Activated T-cell treated with anti-CD3 and anti-CD28 coated beads, Interleukin-2, amount 50 U/mL, for 24 hours (primary cell): ENCODE measurements around the gene FKBP9.
A peak's percentile ranks its signal among the peaks of the same experiment; 100 is the strongest.

Experiments
- DNase-seq: peaks from one replicate; pipeline ENCODE4 v3.0.0-alpha.2; 2020
- H3K27ac Mint-ChIP-seq: 2 replicates; pipeline ENCODE4 v1.8.0; 2020; ENCODE audit warnings: mild to moderate bottlenecking, mixed read lengths
- H3K27me3 Mint-ChIP-seq: 2 replicates; pipeline ENCODE4 v1.8.0; 2020; ENCODE audit warnings: mixed read lengths
- H3K36me3 Mint-ChIP-seq: 2 replicates; pipeline ENCODE4 v1.8.0; 2020; ENCODE audit warnings: low read depth, mixed read lengths
- H3K4me1 Mint-ChIP-seq: 2 replicates; pipeline ENCODE4 v1.8.0; 2020; ENCODE audit warnings: low read depth, mixed read lengths
- H3K4me3 Mint-ChIP-seq: 2 replicates; pipeline ENCODE4 v1.8.0; 2020; ENCODE audit warnings: mild to moderate bottlenecking, moderate library complexity, mixed read lengths
- H3K9me3 Mint-ChIP-seq: 2 replicates; pipeline ENCODE4 v1.8.0; 2020; ENCODE audit warnings: mixed read lengths

FKBP9 gene

DNA sequence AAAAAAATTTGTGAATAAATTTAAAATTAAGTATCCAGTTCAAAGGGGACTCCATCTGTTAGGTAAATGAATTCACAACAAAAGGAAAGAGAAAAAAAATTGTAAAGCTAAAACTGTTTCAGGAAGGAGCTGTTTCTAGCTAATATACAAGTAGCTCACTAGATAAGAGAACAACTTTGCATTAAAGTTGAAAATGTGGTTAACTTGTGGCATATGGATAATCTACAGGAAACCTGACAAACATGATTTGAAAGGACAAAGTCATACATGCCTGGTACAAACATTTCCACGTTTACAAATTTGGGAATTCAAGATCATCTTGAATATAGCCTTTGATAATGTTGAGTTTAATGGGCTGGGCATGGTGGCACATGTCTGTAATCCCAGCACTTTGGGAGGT, 96.5 kb downstream of the FKBP9 start:
- H3K4me1 Mint-ChIP-seq: peaks cover 64% of the 10 kb centered on the region
- no peaks in the 10 kb centered on the region for H3K27me3 Mint-ChIP-seq
- H3K9me3 Mint-ChIP-seq: no peaks in the 10 kb centered on the region
- no peak overlapping the region for H3K4me3 Mint-ChIP-seq
- H3K36me3 Mint-ChIP-seq: peaks cover 46% of the 10 kb centered on the region
- no peak for DNase-seq
- H3K27ac Mint-ChIP-seq: peak overlapping the region; percentile 83

DNA sequence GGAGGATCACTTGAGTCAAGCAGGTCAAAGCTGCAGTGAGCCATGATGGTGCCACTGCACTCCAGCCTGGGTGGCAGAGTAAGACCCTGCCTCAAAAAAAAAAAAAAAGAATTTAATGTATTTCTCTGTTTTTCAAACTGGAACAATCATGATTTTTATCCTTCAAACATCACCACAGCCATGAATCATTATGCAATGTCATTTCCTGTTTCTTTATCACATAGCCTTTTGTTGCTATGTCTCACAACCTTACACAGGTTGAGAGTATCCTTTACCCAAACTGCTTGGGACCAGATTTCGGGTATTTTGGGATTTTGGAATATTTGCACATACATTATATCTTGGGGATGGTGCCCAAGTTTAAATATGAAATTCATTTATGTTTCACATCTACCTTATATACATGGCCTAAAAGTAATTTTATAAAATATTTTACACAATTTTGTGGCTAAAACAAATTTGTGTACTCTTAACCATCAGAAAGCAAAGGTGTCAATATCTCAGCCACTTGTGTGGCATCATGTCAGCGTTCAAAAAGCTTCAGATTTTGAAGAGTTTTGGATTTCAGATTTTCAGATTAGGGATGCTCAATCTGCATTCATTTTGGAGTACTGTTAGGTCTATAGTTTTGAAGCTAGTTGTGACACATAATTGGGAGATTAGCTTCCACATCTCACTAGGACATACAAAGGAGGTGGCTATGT, 97.2 kb downstream of the FKBP9 start:
- no peak overlapping the region for H3K4me3 Mint-ChIP-seq
- H3K9me3 Mint-ChIP-seq: no peaks in the 10 kb centered on the region
- no peak for DNase-seq
- H3K36me3 Mint-ChIP-seq: peaks cover 52% of the 10 kb centered on the region
- peak overlapping the region; percentile 83 for H3K27ac Mint-ChIP-seq
- no peaks in the 10 kb centered on the region for H3K27me3 Mint-ChIP-seq
- H3K4me1 Mint-ChIP-seq: peaks cover 67% of the 10 kb centered on the region

GRCh38 chr7:33055158-33055557, 97.9 kb downstream of the FKBP9 start:
- no peaks in the 10 kb centered on the region for H3K27me3 Mint-ChIP-seq
- no peak overlapping the region for H3K4me3 Mint-ChIP-seq
- DNase-seq: no peak
- H3K27ac Mint-ChIP-seq: peak overlapping the region; percentile 83
- peaks cover 72% of the 10 kb centered on the region for H3K4me1 Mint-ChIP-seq
- H3K36me3 Mint-ChIP-seq: peaks cover 57% of the 10 kb centered on the region
- H3K9me3 Mint-ChIP-seq: no peaks in the 10 kb centered on the region
